ENCODE data around the gene HIVEP3.

Gene HIVEP3

GRCh38 chr1:41809692-41810091, 109.0 kb downstream of the HIVEP3 start:
- no peak for DNase-seq

- no peak for DNase-seq
Measured at GRCh38 chr1:41807390-41807789, 111.3 kb downstream of the HIVEP3 start.

GRCh38 chr1:41806472-41807155, 112.1 kb downstream of the HIVEP3 start:
- no peak for DNase-seq

GRCh38 chr1:41805771-41806471, 112.8 kb downstream of the HIVEP3 start:
- DNase-seq = no peak

- DNase-seq = no peak
Measured at GRCh38 chr1:41804176-41804575, 114.5 kb downstream of the HIVEP3 start.

GRCh38 chr1:41803656-41804055, 115.1 kb downstream of the HIVEP3 start:
- DNase-seq = no peak

- no peak for DNase-seq
Measured at GRCh38 chr1:41802532-41803501, 115.9 kb downstream of the HIVEP3 start.

GRCh38 chr1:41800311-41800829, 118.4 kb downstream of the HIVEP3 start:
- no peak for DNase-seq

GRCh38 chr1:41799723-41800122, 119.0 kb downstream of the HIVEP3 start:
- no peak for DNase-seq

GRCh38 chr1:41799205-41799604, 119.5 kb downstream of the HIVEP3 start:
- no peak for DNase-seq

GRCh38 chr1:41795205-41795762, 123.4 kb downstream of the HIVEP3 start:
- no peak for DNase-seq

GRCh38 chr1:41794031-41794430, 124.7 kb downstream of the HIVEP3 start:
- no peak for DNase-seq

GRCh38 chr1:41792485-41792770, 126.3 kb downstream of the HIVEP3 start:
- no peak for DNase-seq

GRCh38 chr1:41791667-41792484, 126.8 kb downstream of the HIVEP3 start:
- DNase-seq = no peak

GRCh38 chr1:41790351-41790750, 128.4 kb downstream of the HIVEP3 start:
- no peak for DNase-seq

- DNase-seq = no peak
Measured at GRCh38 chr1:41789661-41790330, 128.9 kb downstream of the HIVEP3 start.

- DNase-seq = no peak
Measured at GRCh38 chr1:41788427-41788826, 130.3 kb downstream of the HIVEP3 start.

GRCh38 chr1:41784531-41785274, 134.0 kb downstream of the HIVEP3 start:
- DNase-seq = no peak

- no peak for DNase-seq
Measured at GRCh38 chr1:41783189-41783639, 135.5 kb downstream of the HIVEP3 start.

GRCh38 chr1:41780916-41781315, 137.8 kb downstream of the HIVEP3 start:
- DNase-seq = no peak

- no peak for DNase-seq
Measured at GRCh38 chr1:41780322-41780721, 138.4 kb downstream of the HIVEP3 start.

All from NCI-H524 treated with DMSO at 0.1 percent for 48 hours (cell line).